GM21786 (cell line): ENCODE measurements around the gene HCRTR2.
"Not testable (repeated sequence)": the region's sequence is repeated elsewhere in the genome, so short reads cannot be mapped to it uniquely, and the experiment has no call there.

Source experiments
- ATAC-seq: cut with Tn5 transposase; IDR thresholded peaks from one replicate; pipeline ENCODE4 v1.9.1; 2021; ENCODE audit not compliant: unreplicated experiment

HCRTR2 gene

DNA sequence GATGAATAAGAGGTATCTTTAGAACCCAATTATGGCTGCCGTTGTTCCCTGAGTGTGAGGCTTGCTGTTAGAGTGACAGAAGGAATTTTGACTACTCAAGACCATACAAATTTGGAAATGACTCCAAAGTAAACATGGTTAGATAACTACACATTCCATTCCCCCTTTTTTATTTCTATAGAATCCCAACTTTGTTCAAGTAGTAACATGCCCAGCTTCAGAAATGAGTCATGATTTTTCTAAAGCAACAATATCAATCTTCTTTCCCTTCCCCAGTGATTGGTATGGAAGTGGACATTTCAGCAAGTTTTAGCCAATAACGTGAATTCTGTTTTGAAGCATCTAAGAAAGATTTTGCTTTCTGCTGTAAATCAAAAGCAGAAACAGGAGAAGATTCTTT, 37.8 kb downstream of the HCRTR2 start:
- no peak for ATAC-seq

DNA sequence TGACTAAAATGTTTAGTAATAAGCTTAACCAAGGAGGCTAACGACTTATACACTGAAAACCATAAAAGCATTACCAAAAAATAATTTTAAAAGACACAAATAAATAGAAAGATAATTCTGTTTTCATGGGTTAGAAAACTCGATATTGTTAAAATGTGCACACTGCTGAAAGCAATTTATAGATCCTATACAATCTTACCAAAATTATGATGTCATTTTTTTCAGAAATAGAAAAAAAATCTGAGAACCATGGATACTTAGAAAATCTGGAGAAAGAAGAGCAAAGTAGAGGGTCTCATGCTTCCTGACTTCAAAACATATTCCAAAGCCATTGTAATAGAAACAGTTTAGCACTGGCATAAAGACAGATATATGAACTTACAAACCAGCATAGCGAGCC, 46.6 kb downstream of the HCRTR2 start:
- ATAC-seq = no peak

DNA sequence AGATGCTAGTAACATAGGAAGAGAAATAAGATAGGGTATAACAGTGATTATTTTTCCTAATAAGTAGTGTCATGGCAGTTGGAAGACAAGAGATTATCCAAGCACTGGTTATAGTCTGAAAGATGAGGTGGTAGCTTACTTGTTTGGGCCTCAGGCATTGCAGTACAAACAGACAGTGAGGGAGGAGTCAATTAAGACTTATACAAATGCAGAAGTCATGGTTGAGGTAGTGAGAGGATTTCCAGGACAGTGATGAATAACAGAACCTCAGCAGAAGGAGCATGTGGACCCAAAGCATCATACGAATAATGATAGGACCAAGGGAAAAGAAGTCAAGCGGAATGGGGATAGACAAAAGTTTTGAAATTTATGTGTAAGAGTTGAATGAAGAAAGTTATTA, 53.5 kb downstream of the HCRTR2 start:
- no peak for ATAC-seq

DNA sequence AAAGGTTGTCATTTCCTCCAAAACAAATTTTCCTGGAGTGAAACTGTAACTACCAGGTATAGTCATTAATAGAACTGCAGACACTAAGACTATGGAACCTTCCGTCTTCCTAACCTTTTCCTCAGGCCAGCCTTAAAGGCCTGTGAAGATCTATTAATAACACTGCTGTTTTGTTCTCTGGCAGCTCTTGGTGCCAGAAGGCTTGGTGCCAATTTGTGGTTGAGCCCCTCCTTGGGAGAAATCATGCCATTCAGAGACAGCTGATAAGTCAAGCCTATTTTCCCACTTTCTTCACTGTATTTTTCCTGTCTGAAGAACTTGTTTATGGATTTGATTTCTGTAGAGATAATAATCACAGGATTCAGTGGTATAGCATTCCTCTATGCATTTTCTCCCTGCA, 64.8 kb downstream of the HCRTR2 start:
- no peak for ATAC-seq

DNA sequence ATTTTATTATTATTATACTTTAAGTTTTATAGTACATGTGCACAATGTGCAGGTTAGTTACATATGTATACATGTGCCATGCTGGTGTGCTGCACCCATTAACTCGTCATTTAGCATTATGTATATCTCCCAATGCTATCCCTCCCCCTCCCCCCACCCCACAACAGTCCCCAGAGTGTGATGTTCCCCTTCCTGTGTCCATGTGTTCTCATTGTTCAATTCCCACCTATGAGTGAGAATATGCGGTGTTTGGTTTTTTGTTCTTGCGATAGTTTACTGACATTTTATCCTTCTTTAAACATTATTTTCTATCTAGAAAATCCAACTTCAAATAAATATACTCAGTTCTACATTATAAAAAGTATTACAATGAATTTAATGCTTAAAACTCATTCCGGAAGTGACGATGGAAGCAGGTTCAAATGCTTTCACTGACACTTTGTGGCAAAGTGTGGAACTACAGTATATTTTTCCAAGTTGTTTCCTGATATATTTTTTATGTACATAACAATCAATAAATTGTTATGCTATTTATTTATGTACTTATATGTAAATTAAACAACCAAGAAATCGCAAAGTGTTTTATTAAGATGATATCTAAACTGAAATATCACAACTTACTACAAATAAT, 66.8 kb downstream of the HCRTR2 start:
- ATAC-seq = not testable (repeated sequence)

DNA sequence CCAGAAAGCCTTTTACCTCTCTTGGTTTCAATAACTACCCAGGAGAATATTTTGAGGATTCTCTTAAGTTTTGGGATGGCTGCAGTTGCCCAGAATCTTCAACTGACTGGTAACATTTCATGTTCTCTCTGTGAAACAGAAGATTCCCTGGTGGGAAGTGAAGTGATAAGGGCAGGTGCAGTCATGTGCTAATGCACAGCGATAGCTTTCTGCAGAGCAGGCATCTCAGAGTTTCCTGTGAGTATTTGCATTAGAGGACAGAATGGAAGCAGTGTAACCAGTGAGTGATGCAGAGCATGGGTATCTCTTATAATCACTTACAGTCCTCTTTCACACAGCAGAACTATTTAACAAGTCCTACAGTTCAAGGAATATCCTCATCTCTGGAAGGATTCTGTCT, 76.1 kb downstream of the HCRTR2 start:
- ATAC-seq = no peak

DNA sequence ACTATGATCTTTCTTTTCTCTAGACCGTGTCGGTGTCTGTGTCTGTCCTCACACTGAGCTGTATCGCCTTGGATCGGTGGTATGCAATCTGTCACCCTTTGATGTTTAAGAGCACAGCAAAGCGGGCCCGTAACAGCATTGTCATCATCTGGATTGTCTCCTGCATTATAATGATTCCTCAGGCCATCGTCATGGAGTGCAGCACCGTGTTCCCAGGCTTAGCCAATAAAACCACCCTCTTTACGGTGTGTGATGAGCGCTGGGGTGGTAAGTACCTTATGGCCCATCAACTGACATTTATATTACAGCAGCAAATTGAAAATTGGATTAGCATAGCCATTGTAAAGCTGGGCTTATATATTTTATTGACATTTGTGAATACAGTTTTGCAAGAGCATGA, 80.8 kb downstream of the HCRTR2 start:
- no peak for ATAC-seq

DNA sequence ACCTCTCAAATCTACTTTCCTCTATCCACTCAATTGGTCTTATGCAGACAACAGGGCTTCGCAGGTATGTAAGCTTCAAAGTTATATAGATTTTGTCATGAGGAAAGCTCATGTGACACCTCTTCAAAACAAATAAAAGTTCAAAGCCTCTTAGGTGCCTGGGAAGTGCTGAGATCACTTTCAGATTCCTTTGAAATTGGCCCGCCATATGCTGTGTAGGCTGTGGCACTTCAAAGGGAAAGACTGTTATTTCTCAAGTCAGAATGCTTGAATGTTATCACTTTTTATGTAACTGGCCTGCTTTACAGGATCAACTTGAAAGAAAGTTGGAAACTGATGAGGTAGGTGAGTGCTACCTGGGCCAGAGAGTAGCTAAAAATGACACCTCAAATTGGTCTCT, 85.9 kb downstream of the HCRTR2 start:
- no peak for ATAC-seq

DNA sequence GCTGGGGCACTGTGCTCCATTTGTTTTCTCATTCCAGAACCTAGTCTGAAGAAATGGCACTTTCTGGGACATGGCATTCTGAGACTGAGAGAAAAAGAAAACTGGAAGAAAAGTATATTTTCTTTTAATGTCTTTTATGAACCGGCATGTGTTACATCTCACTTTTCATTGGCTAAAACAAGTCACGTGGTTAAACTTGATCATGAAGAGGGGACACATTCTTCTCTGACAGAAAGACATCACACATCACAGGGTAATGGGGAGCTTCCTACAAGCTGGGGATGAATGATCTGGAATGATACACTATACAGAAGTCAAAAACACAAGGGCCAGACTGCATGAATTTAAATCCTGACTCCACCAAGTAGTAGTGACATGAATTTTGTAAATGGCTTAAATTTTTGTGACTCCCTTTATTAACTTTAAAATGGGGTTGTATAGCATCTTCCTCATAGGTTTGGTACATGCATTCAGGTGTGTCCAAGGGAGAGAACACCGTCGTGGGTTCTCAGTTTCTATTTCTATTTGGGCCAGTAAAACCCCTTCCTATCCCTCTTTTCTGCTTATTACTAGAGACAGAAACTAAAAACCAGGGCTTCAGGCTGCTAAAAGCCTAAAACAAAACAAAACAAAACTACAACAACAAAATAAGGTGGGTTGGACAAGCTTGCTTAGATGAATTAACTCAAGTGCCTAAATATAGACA, 91.2 kb downstream of the HCRTR2 start:
- ATAC-seq = no peak

DNA sequence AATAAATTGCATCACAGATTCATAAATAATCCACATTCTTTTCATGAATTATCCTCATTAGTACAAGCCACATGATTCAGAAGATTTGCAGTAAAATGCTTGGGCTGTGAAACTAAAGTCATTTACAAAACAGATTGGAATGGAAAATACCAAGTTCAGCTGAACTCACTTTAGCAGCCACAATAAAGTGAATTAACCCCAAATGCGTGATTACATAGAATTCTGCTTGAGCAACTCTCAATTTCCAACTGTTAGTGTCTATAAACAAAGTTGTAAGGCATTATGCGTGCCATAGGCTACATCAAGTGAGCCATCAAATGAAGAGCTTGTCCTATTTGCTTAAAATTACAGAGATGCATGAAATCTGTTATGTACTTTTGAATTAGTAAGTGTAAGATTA, 92.6 kb downstream of the HCRTR2 start:
- ATAC-seq = no peak

DNA sequence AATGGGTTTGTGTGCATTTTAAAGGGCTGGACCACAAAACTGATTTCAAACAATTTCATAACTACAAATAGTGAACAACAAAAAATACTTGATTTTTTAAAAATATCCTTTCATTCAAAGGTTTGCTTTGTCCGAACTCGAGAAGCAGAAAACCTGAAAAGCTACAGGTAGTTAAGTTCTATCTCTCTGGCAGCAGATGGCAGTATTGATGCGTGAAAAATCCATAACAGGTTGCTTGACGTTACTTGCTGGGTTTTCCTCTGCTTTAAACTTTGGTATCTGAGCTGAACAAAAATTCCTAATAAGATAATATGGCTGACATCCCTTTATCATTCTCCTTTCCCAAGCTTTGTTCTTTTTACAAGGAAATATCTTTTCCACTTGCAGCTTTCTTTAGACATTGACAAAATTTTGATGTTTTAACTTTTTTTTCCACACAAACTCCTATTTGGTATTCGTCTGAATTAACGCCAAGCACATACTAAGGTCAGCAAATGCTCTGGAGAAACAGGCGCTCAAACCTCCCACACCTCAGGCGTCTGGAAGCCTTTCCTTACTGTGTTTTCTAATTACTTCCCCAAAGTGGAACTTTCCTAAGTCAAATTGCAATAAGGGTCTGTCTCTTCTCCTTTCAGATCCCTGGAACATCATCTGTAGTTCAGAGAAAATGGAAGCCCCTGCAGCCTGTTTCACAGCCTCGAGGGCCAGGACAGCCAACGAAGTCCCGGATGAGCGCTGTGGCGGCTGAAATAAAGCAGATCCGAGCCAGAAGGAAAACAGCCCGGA, 102.6 kb downstream of the HCRTR2 start:
- peak; percentile 68 for ATAC-seq

DNA sequence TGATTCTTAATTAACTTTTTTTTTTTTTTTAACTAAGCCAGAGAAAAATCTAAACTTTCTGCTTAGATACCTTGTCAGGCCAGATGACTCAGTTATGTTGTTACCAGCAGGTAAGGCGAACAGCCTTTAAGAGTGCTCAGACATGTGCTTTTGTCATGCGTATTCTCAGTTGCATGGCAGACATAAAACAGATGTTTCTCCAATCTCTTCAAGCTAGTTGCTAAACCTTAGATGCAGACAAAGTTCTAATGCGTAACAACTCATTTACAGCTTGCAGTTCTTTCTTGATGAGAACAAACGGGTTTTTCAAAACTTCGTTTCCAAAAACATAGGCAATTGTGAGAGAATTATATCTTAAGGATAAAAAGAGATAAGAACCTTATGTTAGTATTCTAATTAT, 103.3 kb downstream of the HCRTR2 start:
- ATAC-seq = no peak

DNA sequence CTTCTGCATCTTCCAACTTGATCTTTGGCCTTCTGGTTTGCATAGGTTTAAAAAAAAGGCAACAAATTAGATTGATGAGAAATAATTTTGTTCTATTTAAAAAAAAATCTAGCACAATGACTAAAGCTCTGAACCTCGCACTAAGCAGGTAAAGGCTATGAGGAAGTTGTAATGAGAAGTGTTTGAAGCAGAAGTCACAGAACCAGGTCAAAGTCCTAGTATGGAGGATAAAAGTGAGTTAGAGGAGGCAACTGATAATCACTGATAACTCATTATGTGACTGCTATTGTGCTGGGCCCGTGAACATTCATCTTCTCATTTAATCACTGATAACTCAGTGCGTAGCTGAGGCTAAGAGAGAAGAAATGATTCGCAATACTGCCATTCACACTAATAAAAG, 106.9 kb downstream of the HCRTR2 start:
- ATAC-seq = no peak

DNA sequence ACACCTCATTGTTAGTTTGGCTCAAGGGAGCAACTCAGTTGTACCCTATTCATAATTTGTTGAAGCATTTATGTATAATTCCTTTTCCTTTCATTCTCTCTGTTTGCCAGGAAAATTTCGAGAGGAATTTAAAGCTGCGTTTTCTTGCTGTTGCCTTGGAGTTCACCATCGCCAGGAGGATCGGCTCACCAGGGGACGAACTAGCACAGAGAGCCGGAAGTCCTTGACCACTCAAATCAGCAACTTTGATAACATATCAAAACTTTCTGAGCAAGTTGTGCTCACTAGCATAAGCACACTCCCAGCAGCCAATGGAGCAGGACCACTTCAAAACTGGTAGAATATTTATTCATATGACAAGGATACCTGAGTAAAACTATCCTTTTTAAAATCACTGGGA, 107.8 kb downstream of the HCRTR2 start:
- ATAC-seq = no peak

DNA sequence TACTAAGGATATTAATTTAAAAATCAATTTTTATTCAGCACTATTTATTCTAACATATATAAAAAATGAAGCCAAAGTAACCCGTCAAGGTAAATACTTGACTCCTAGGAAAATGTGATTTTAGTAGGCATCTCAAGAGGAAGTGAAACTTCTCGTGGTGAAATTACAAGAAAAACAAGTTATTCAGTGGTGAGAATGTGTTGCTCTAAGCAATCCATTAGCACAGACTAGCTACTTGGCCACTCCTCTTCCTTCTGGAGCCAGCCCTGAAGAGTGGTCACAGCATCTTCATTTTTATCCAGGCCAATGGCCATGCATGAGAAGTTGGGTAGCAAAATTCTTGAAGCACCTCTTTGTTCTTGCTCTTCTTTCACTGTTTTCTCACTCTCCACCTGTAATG, 112.5 kb downstream of the HCRTR2 start:
- no peak for ATAC-seq

DNA sequence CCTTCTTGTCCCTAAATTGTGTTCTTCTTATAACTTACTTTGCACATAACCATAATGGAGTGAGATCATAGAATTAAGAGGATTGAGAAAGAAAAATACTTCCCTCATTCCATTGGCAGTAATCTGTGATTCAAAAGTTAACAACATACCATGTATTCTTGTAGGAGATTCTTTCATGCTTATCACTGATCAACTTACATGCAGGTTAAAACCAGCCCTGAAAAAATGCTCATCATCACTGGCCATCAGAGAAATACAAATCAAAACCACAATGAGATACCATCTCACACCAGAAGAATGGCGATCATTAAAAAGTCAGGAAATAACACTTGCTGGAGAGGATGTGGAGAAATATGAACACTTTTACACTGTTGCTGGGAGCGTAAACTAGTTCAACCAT, 116.4 kb downstream of the HCRTR2 start:
- ATAC-seq = no peak

DNA sequence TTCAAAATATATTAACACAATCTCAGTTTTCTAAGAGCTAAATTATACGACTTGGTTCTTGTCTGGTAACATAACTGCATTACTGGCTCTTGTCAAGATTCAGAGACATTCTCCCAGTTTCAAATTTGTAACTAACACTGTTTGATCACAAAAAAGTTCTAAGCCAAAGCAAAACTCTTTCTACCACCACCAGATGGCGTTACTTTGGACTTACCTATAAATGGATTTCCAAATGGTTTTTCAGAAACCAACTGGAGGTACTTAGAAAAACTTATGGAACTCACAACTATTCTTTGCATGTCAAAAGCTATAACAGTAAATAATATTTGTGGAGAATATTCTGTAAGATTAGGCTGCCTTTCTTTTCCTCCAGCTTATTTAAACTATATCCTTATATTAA, 118.8 kb downstream of the HCRTR2 start:
- no peak for ATAC-seq

DNA sequence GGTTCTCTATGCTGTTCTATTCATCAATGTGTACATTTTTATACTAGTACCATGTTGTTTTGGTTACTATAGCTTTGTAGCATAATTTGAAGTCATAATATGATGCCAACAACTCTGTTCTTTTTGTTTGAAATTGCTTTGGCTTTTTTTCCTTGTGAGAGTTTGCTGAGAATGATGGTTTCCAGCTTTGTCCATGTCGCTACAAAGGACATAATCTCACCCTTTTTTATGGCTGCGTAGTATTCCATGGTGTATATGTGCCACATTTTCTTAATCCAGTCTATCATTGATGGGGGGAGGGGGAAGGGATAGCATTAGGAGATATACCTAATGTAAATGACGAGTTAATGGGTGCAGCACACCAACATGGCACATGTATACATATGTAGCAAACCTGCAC, 122.9 kb downstream of the HCRTR2 start:
- not testable (repeated sequence) for ATAC-seq

DNA sequence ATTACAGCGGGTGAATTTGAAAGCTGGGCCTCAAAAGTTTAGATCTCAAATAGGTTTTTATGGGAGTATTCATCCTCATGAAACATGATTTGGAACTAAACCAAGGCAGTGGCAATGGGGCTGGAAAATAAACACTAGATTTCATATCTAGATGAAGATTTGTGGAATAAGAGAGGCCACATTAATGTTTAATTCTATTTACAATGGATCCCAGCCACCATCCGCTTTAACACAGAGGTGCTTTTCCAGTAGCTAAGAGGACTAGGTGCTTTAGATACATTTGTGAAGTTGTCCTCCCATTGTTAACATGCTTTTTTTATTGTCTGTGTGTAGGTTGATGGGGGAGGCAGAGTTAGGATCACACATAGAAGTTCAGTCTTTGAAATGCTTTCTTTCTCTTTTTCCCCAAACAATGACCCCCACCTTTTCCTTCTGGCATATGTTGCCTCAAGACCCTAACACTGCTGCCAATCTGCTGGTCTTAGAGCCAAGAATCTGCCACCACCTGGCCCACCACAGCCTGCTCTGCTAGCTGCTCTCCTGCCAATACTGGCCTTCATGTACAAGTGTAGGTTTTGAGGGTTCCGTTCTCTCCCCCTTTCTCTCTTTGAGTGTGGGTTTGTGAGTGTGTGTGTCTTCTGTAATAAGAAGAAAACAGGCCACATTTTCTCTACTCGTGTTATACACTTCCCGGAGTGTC, 125.1 kb downstream of the HCRTR2 start:
- no peak for ATAC-seq

DNA sequence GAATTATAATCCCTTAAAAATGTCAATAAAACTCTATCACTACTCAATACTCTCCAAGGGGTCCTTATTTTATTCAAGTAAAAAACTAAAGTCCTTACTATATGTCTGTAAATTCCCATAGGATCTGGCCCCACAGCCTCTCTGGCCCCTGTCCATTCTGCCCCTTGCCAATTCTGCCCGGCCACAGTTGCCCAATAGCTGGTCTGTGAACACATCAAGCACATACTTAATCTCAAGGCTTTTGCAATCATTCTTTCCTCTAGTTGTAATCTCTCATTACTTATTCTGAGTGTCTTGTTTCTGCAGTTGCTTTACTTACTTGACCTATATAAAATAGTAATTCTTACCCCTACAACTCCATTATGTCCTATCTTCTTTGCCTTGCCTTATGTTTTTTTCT, 130.4 kb downstream of the HCRTR2 start:
- no peak for ATAC-seq

DNA sequence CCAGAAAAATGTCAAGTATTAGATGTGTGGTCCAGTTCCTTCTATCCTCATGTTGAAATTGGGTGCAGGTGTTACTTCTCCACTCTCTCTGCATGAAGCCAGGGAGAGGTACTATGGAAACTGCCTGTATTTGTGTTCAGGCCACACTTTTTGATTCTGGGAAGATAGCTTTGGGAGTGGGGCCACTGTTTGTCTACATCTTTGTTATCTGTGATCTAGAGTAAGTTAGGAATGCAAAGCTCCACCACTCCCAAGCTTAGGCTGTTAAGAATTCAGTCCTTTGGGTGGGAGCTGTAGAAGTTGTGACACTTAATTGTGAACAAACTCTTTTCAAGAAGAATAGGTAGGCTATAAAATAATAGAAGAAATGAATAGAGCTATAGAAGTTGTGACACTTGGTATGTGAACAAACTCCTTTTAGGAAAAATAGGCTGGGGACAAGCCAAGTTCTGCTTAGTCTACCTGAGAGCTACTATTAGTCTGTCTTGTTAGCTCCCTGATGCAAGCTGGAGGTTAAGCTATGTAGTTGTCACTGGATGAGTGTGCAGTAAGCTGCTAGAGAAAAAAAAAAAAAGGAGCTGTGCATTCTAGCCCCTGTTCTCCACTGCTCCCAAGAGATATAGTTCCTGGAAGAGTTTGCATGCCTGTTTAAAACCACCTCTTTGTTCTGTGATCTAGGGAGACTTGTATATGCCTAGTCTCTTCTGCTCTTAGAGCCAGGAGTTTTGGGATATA, 145.8 kb downstream of the HCRTR2 start:
- ATAC-seq = no peak
